MM.1S (cell line): ENCODE data around the gene TIMM10.
A peak's percentile ranks its signal among the peaks of the same experiment; 100 is the strongest.

Experiments
- DNase-seq: peaks from one replicate; pipeline ENCODE4 v3.0.0-alpha.2; 2015
- H2AFZ ChIP-seq: fragments of 300-600 bp; sonication (generic); 2 replicates; pipeline ENCODE4 v1.6.0; 2016; ENCODE audit warnings: antibody characterized with exemption, low read length
- H3F3A ChIP-seq: fragments of 300-600 bp; sonication (generic); 2 replicates; pipeline ENCODE4 v1.6.1; 2016; ENCODE audit warnings: mild to moderate bottlenecking, antibody characterized with exemption, low read length, moderate library complexity, mixed read lengths; ENCODE audit not compliant: insufficient read depth
- H3K27ac ChIP-seq: fragments of 300-600 bp; sonication (generic); 2 replicates; pipeline ENCODE4 v1.5.1; 2016; ENCODE audit warnings: mild to moderate bottlenecking, low read length
- H3K27me3 ChIP-seq: fragments of 300-600 bp; sonication (generic); replicated peaks from 2 replicates; pipeline ENCODE4 v1.6.0; 2016; ENCODE audit warnings: low read length; ENCODE audit not compliant: insufficient read depth
- H3K36me3 ChIP-seq: fragments of 300-600 bp; sonication (generic); replicated peaks from 2 replicates; pipeline ENCODE4 v1.6.1; 2016; ENCODE audit warnings: mild to moderate bottlenecking, low read length, mixed read lengths; ENCODE audit not compliant: insufficient read depth
- H3K4me1 ChIP-seq: fragments of 300-600 bp; sonication (generic); 2 replicates; pipeline ENCODE4 v1.6.1; 2016; ENCODE audit warnings: low read length, mixed read lengths
- H3K4me2 ChIP-seq: fragments of 300-600 bp; sonication (generic); 2 replicates; pipeline ENCODE4 v1.6.0; 2016; ENCODE audit warnings: low read depth, low read length
- H3K4me3 ChIP-seq: fragments of 300-600 bp; sonication (generic); 2 replicates; pipeline ENCODE4 v1.5.1; 2016; ENCODE audit warnings: low read length, mixed read lengths
- H3K79me2 ChIP-seq: fragments of 300-600 bp; sonication (generic); 2 replicates; pipeline ENCODE4 v1.6.1; 2016; ENCODE audit warnings: mixed run types, low read length, mixed read lengths
- H3K9ac ChIP-seq: fragments of 300-600 bp; sonication (generic); 2 replicates; pipeline ENCODE4 v1.6.1; 2016; ENCODE audit warnings: low read length, mixed read lengths
- H3K9me2 ChIP-seq: fragments of 300-600 bp; sonication (generic); replicated peaks from 2 replicates; pipeline ENCODE4 v1.6.1; 2016; ENCODE audit warnings: mild to moderate bottlenecking, low read length, mixed read lengths; ENCODE audit not compliant: insufficient read depth
- H3K9me3 ChIP-seq: fragments of 300-600 bp; sonication (generic); replicated peaks from 2 replicates; pipeline ENCODE4 v1.6.1; 2016; ENCODE audit warnings: mild to moderate bottlenecking, low read length, mixed read lengths; ENCODE audit not compliant: insufficient read depth
- H4K20me1 ChIP-seq: fragments of 300-600 bp; sonication (generic); 2 replicates; pipeline ENCODE4 v1.6.1; 2016; ENCODE audit warnings: mild to moderate bottlenecking, low read length, moderate library complexity, mixed read lengths; ENCODE audit not compliant: insufficient read depth
- EZH2 ChIP-seq: fragments of 300-600 bp; sonication (generic); optimal IDR thresholded peaks from 2 replicates; pipeline ENCODE3; 2017; ENCODE audit warnings: low read depth, mild to moderate bottlenecking, antibody characterized with exemption, low read length, mixed read lengths
- EZH2phosphoT487 ChIP-seq: fragments of 300-600 bp; sonication (generic); IDR thresholded peaks from 2 replicates; pipeline ENCODE4 v1.6.1; 2018; ENCODE audit warnings: antibody characterized with exemption, low read length
- TF ChIP-seq, protein P1 (sequence below): fragments of 300-600 bp; sonication (generic); IDR thresholded peaks from 2 replicates; pipeline ENCODE4 v1.5.1; 2016; ENCODE audit warnings: antibody characterized with exemption, low read length, mixed read lengths

TIMM10 gene

DNA sequence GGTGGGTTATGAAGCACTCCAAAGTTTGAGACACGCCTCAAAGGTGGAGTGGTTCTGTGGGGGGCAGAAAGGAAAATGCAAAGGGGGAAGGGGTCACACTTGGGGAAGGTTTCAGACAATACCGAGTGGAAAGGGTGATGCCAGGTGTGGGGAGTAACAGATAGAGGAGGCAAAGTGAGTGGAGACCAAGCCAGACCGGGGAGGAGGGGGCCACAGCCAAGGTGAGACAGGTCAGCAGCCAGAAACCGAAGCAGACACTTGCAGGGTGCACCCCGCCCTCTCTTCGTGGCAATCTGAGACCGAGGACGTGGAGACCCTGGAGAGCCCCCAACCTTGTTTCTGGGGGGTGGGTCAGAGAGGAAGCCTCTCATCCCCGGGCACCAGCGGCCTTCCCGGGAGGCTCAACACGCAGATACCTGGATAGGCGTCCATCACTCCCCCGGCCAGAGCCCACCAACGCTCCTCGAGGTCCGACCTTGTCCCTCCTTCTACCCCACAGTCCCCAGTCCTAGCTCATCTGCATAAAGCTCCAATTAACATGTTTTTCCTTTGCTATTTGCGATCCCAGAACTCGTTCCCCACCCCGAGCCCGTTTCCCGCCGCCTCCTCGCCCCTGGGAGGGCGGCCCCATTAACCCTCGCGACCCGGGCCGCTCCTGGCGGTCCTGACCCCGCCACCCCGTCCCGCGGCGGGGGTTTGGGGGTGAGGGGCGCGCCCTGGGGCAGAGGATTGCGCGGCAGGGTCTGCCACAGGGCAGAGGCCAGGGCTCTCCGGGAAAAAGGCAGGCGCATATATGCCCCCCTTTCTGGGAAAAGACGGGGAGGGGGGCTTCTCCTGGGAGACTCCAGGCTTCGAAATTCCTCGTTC is 48.4 kb downstream of the TIMM10 start:
- no peak for DNase-seq
- no peaks in the 10 kb centered on the region for H3K9me2 ChIP-seq
- peaks cover 9% of the 10 kb centered on the region; the same call in 1 of the 2 replicates for H3K27me3 ChIP-seq
- 0 out of 2 replicates have a peak overlapping the region, but pooled peaks have one; percentile 14 for H2AFZ ChIP-seq
- H4K20me1 ChIP-seq = no peaks in the 10 kb centered on the region
- no peaks in the 10 kb centered on the region for H3K36me3 ChIP-seq
- H3K79me2 ChIP-seq = no peaks in the 10 kb centered on the region
- peaks cover 11% of the 10 kb centered on the region for H3K4me1 ChIP-seq
- H3K4me2 ChIP-seq = peak overlapping the region; percentile 74; the same call in 1 of the 2 replicates
- H3K4me3 ChIP-seq = 0 out of 2 replicates have a peak overlapping the region, but pooled peaks have one; percentile 59
- no peaks in the 10 kb centered on the region for H3F3A ChIP-seq
- no peak overlapping the region for H3K27ac ChIP-seq
- no peaks in the 10 kb centered on the region for H3K9me3 ChIP-seq
- TF ChIP-seq EZH2 (no peak), EZH2phosphoT487 (no peak)
- TF ChIP-seq, protein P1, sequence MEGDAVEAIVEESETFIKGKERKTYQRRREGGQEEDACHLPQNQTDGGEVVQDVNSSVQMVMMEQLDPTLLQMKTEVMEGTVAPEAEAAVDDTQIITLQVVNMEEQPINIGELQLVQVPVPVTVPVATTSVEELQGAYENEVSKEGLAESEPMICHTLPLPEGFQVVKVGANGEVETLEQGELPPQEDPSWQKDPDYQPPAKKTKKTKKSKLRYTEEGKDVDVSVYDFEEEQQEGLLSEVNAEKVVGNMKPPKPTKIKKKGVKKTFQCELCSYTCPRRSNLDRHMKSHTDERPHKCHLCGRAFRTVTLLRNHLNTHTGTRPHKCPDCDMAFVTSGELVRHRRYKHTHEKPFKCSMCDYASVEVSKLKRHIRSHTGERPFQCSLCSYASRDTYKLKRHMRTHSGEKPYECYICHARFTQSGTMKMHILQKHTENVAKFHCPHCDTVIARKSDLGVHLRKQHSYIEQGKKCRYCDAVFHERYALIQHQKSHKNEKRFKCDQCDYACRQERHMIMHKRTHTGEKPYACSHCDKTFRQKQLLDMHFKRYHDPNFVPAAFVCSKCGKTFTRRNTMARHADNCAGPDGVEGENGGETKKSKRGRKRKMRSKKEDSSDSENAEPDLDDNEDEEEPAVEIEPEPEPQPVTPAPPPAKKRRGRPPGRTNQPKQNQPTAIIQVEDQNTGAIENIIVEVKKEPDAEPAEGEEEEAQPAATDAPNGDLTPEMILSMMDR = no peak
- no peak overlapping the region for H3K9ac ChIP-seq

DNA sequence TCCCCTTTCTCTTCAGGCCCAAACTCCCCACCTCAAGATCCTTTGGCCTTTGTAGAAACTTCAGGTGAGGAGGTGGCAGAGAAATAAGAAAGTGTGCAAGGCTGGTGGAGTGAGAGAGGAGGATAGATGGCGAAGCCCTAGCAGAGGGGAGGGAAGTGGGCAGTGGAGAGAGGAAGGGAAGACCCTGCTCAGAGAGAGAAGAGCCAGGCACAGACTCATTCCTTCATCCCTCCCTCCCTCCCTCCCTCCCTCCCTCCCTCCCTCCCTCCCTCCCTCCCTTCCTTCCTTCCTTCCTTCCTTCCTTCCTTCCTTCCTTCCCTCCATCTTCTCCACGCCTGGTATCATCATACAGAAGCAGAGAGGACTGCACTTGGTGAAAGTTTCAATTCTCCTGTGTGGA is 49.2 kb downstream of the TIMM10 start:
- H3F3A ChIP-seq = no peaks in the 10 kb centered on the region
- no peak overlapping the region for H3K9ac ChIP-seq
- H3K36me3 ChIP-seq = no peaks in the 10 kb centered on the region
- no peaks in the 10 kb centered on the region for H4K20me1 ChIP-seq
- no peak overlapping the region for H3K4me3 ChIP-seq
- H3K9me3 ChIP-seq = no peaks in the 10 kb centered on the region
- no peak overlapping the region for H2AFZ ChIP-seq
- H3K4me2 ChIP-seq = no peak overlapping the region
- H3K27ac ChIP-seq = no peak overlapping the region
- no peak for TF ChIP-seq EZH2phosphoT487
- TF ChIP-seq, protein P1 = no peak
- H3K9me2 ChIP-seq = no peaks in the 10 kb centered on the region
- peaks cover 9% of the 10 kb centered on the region; the same call in 1 of the 2 replicates for H3K27me3 ChIP-seq
- peaks cover 14% of the 10 kb centered on the region for H3K4me1 ChIP-seq
- no peaks in the 10 kb centered on the region for H3K79me2 ChIP-seq
- DNase-seq = no peak

DNA sequence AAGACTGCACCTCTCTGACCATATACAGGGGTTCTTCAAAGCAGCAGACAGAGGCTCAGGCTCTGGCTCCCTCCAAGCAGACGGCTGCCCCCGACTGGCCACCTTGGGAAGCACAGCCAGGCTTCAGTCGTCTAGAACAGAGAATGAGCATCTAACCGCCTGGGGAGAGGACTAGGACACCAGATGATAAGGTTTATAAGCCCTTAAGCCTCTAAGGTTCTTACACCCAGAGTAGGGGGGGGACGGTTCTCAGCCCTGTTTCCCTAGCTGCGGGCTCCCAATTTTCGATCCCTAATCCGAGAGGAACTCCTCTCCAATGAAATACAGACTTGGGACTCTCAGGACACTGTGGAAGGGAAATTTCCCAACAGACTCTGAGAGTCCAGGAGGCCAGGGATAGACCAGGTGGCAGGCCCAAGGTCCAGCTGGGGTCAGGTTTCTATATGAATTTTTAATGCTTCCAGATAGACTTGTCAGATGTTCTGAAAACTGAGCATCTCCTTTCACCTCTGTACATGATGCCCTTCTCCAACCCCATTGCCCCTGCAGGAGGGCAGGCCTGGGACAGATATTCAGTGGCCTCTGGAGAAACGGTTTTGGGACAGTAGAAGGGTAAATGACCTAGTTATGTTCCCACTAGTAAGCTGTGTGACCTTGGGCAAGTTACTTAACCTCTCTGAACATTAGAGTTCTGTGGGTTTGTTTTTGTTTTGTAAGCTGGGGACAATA is 50.0 kb downstream of the TIMM10 start:
- Histone ChIP-seq H3K4me1 (peaks cover 21% of the 10 kb centered on the region), H3K79me2 (no peaks in the 10 kb centered on the region), H3F3A (no peaks in the 10 kb centered on the region), H4K20me1 (no peaks in the 10 kb centered on the region), H3K27ac (no peak overlapping the region), H3K9me2 (no peaks in the 10 kb centered on the region), H2AFZ (no peak overlapping the region), H3K4me2 (no peak overlapping the region), H3K9ac (no peak overlapping the region), H3K27me3 (peaks cover 9% of the 10 kb centered on the region; the same call in 1 of the 2 replicates), H3K36me3 (no peaks in the 10 kb centered on the region), H3K9me3 (no peaks in the 10 kb centered on the region), H3K4me3 (no peak overlapping the region)
- DNase-seq = peak; percentile 71
- TF ChIP-seq, protein P1 = peak; percentile 78
- TF ChIP-seq EZH2phosphoT487 (no peak), EZH2 (no peak)
